ENCODE measurements around the gene DENND1B.

GRCh38 chr1:197470330-197470729, 304.9 kb downstream of the DENND1B start:
- TF ChIP-seq POLR2A (IDR thresholded peaks at IDR 0.05) (no peak), EP300 (IDR thresholded peaks at IDR 0.05) (no peak)
- TF ChIP-seq, protein P1, sequence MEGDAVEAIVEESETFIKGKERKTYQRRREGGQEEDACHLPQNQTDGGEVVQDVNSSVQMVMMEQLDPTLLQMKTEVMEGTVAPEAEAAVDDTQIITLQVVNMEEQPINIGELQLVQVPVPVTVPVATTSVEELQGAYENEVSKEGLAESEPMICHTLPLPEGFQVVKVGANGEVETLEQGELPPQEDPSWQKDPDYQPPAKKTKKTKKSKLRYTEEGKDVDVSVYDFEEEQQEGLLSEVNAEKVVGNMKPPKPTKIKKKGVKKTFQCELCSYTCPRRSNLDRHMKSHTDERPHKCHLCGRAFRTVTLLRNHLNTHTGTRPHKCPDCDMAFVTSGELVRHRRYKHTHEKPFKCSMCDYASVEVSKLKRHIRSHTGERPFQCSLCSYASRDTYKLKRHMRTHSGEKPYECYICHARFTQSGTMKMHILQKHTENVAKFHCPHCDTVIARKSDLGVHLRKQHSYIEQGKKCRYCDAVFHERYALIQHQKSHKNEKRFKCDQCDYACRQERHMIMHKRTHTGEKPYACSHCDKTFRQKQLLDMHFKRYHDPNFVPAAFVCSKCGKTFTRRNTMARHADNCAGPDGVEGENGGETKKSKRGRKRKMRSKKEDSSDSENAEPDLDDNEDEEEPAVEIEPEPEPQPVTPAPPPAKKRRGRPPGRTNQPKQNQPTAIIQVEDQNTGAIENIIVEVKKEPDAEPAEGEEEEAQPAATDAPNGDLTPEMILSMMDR (IDR thresholded peaks at IDR 0.05): no peak
